Measurements from ENCODE around the gene ATP9A. TPM values are rescaled to one million over a fixed set of nuclear protein-coding genes. Genes with fewer than 3 reads are reported as not detected.
A peak's percentile ranks its signal among the peaks of the same experiment; 100 is the strongest.

The ATP9A gene
- total RNA-seq, 5 donors from 2014 or later (not counting 1 experiment from before 2014, with no cell fraction given): 0.44 to 0.85 (median 0.72) TPM

- no peaks in the 10 kb centered on the region for H3K36me3 Mint-ChIP-seq
- peaks cover 11 to 28% of the 10 kb centered on the region in 2 donors for H3K27me3 Mint-ChIP-seq
- Histone ChIP-seq H3K27me3 (replicated peaks in 1 of 2; ENCODE audit: control insufficient read depth in 2 of 2, extremely low read depth in 1 of 2, insufficient read depth in 2 of 2, low read length in 1 of 2) (peaks cover 0 to 12% of the 10 kb centered on the region in 2 experiments), H3K9me3 (no peaks in the 10 kb centered on the region), H3K27ac (ENCODE audit: low read length) (no peak overlapping the region), H3K4me3 (ENCODE audit: control insufficient read depth in 1 of 2, extremely low read depth in 1 of 2, low read length in 1 of 2) (no peak overlapping the region), H3K4me1 (ENCODE audit: control insufficient read depth in 1 of 2, extremely low read depth in 1 of 2, insufficient read depth in 2 of 2, low read length in 2 of 2) (peaks cover 0 to 3% of the 10 kb centered on the region in 2 experiments), H3K36me3 (ENCODE audit: control insufficient read depth in 2 of 2, extremely low read depth in 1 of 2, insufficient read depth in 1 of 2, low read length in 1 of 2) (no peaks in the 10 kb centered on the region)
- peaks cover 10 to 21% (median 17%) of the 10 kb centered on the region in 3 donors for H3K4me1 Mint-ChIP-seq
- POLR2A ChIA-PET: no interaction called here
- H3K4me3 Mint-ChIP-seq: peak overlapping the region in 1 of 3 donors; percentile 13
- DNase-seq: no peak
- ATAC-seq (replicated peaks in 1 of 4): no peak
- H3K9me3 Mint-ChIP-seq: no peaks in the 10 kb centered on the region
- H3K27ac Mint-ChIP-seq: no peak overlapping the region
- WGBS (ENCODE audit: insufficient coverage): no CpG with 5 or more reads among the region's 2 CpGs
- CTCF ChIA-PET: no interaction called here
Observed at GRCh38 chr20:51696304-51697071, 71.7 kb downstream of the ATP9A start.

GRCh38 chr20:51695574-51696303, 72.5 kb downstream of the ATP9A start:
- CTCF ChIA-PET: no interaction called here
- H3K36me3 Mint-ChIP-seq: no peaks in the 10 kb centered on the region
- Histone ChIP-seq H3K27ac (ENCODE audit: low read length) (no peak overlapping the region), H3K4me3 (ENCODE audit: control insufficient read depth in 1 of 2, extremely low read depth in 1 of 2, low read length in 1 of 2) (no peak overlapping the region), H3K36me3 (ENCODE audit: control insufficient read depth in 2 of 2, extremely low read depth in 1 of 2, insufficient read depth in 1 of 2, low read length in 1 of 2) (no peaks in the 10 kb centered on the region), H3K9me3 (no peaks in the 10 kb centered on the region), H3K4me1 (ENCODE audit: control insufficient read depth in 1 of 2, extremely low read depth in 1 of 2, insufficient read depth in 2 of 2, low read length in 2 of 2) (peaks cover 0 to 3% of the 10 kb centered on the region in 2 experiments), H3K27me3 (replicated peaks in 1 of 2; ENCODE audit: control insufficient read depth in 2 of 2, extremely low read depth in 1 of 2, insufficient read depth in 2 of 2, low read length in 1 of 2) (peaks cover 0 to 12% of the 10 kb centered on the region in 2 experiments)
- H3K4me1 Mint-ChIP-seq: peaks cover 10 to 21% (median 17%) of the 10 kb centered on the region in 3 donors
- no peak overlapping the region for H3K27ac Mint-ChIP-seq
- ATAC-seq (replicated peaks in 1 of 4) (no peak), DNase-seq (no peak)
- no peak overlapping the region for H3K4me3 Mint-ChIP-seq
- H3K27me3 Mint-ChIP-seq: peaks cover 11 to 26% of the 10 kb centered on the region in 2 donors
- POLR2A ChIA-PET: no interaction called here
- WGBS (ENCODE audit: insufficient coverage): 15% methylated on average over 2 of the region's 14 CpGs
- no peaks in the 10 kb centered on the region for H3K9me3 Mint-ChIP-seq

GRCh38 chr20:51692806-51693400, 75.3 kb downstream of the ATP9A start:
- Histone ChIP-seq H3K27me3 (replicated peaks in 1 of 2; ENCODE audit: control insufficient read depth in 2 of 2, extremely low read depth in 1 of 2, insufficient read depth in 2 of 2, low read length in 1 of 2) (peaks cover 0 to 15% of the 10 kb centered on the region in 2 experiments), H3K36me3 (ENCODE audit: control insufficient read depth in 2 of 2, extremely low read depth in 1 of 2, insufficient read depth in 1 of 2, low read length in 1 of 2) (no peaks in the 10 kb centered on the region), H3K27ac (ENCODE audit: low read length) (no peak overlapping the region), H3K4me1 (ENCODE audit: control insufficient read depth in 1 of 2, extremely low read depth in 1 of 2, insufficient read depth in 2 of 2, low read length in 2 of 2) (peaks cover 0 to 3% of the 10 kb centered on the region in 2 experiments), H3K4me3 (ENCODE audit: control insufficient read depth in 1 of 2, extremely low read depth in 1 of 2, low read length in 1 of 2) (no peak overlapping the region), H3K9me3 (no peaks in the 10 kb centered on the region)
- DNase-seq (no peak), ATAC-seq (replicated peaks in 1 of 4) (no peak)
- ChIA-PET CTCF (no interaction called here), POLR2A (no interaction called here)
- WGBS (ENCODE audit: insufficient coverage): 93% methylated on average over 10 of the region's 13 CpGs
- H3K36me3 Mint-ChIP-seq: no peaks in the 10 kb centered on the region
- H3K4me1 Mint-ChIP-seq: peaks cover 10 to 21% (median 17%) of the 10 kb centered on the region in 3 donors
- no peak overlapping the region for H3K4me3 Mint-ChIP-seq
- peaks cover 11 to 27% of the 10 kb centered on the region in 2 donors for H3K27me3 Mint-ChIP-seq
- H3K27ac Mint-ChIP-seq: no peak overlapping the region
- H3K9me3 Mint-ChIP-seq: no peaks in the 10 kb centered on the region

- Mint-ChIP-seq H3K27me3 (peaks cover 6 to 27% of the 10 kb centered on the region in 2 donors), H3K27ac (no peak overlapping the region), H3K9me3 (no peaks in the 10 kb centered on the region), H3K4me3 (no peak overlapping the region), H3K36me3 (no peaks in the 10 kb centered on the region), H3K4me1 (peaks cover 10 to 15% (median 14%) of the 10 kb centered on the region in 3 donors)
- POLR2A ChIA-PET: no interaction called here
- Histone ChIP-seq H3K4me1 (ENCODE audit: control insufficient read depth in 1 of 2, extremely low read depth in 1 of 2, insufficient read depth in 2 of 2, low read length in 2 of 2) (peaks cover 0 to 3% of the 10 kb centered on the region in 2 experiments), H3K9me3 (no peaks in the 10 kb centered on the region), H3K36me3 (ENCODE audit: control insufficient read depth in 2 of 2, extremely low read depth in 1 of 2, insufficient read depth in 1 of 2, low read length in 1 of 2) (no peaks in the 10 kb centered on the region), H3K27me3 (replicated peaks in 1 of 2; ENCODE audit: control insufficient read depth in 2 of 2, extremely low read depth in 1 of 2, insufficient read depth in 2 of 2, low read length in 1 of 2) (peaks cover 0 to 15% of the 10 kb centered on the region in 2 experiments), H3K4me3 (ENCODE audit: control insufficient read depth in 1 of 2, extremely low read depth in 1 of 2, low read length in 1 of 2) (no peak overlapping the region), H3K27ac (ENCODE audit: low read length) (no peak overlapping the region)
- DNase-seq (no peak), ATAC-seq (replicated peaks in 1 of 4) (no peak)
- CTCF ChIA-PET: no interaction called here
- WGBS (ENCODE audit: insufficient coverage): no CpG with 5 or more reads among the region's 3 CpGs
Observed at GRCh38 chr20:51691703-51692102, 76.5 kb downstream of the ATP9A start.

- DNase-seq (no peak), ATAC-seq (replicated peaks in 1 of 4) (no peak)
- H3K36me3 Mint-ChIP-seq: no peaks in the 10 kb centered on the region
- no peak overlapping the region for H3K27ac Mint-ChIP-seq
- POLR2A ChIA-PET: no interaction called here
- Histone ChIP-seq H3K4me3 (ENCODE audit: control insufficient read depth in 1 of 2, extremely low read depth in 1 of 2, low read length in 1 of 2) (no peak overlapping the region), H3K27ac (ENCODE audit: low read length) (no peak overlapping the region), H3K9me3 (no peaks in the 10 kb centered on the region), H3K4me1 (ENCODE audit: control insufficient read depth in 1 of 2, extremely low read depth in 1 of 2, insufficient read depth in 2 of 2, low read length in 2 of 2) (no peaks in the 10 kb centered on the region), H3K27me3 (replicated peaks in 1 of 2; ENCODE audit: control insufficient read depth in 2 of 2, extremely low read depth in 1 of 2, insufficient read depth in 2 of 2, low read length in 1 of 2) (peaks cover 0 to 9% of the 10 kb centered on the region in 2 experiments), H3K36me3 (ENCODE audit: control insufficient read depth in 2 of 2, extremely low read depth in 1 of 2, insufficient read depth in 1 of 2, low read length in 1 of 2) (no peaks in the 10 kb centered on the region)
- H3K9me3 Mint-ChIP-seq: no peaks in the 10 kb centered on the region
- CTCF ChIA-PET: no interaction called here
- WGBS (ENCODE audit: insufficient coverage): 85% methylated on average over 10 of the region's 19 CpGs
- no peaks in the 10 kb centered on the region for H3K4me1 Mint-ChIP-seq
- no peak overlapping the region for H3K4me3 Mint-ChIP-seq
- H3K27me3 Mint-ChIP-seq: peaks cover 0 to 17% of the 10 kb centered on the region in 2 donors
Observed at GRCh38 chr20:51688600-51689244, 79.5 kb downstream of the ATP9A start.

- Histone ChIP-seq H3K9me3 (no peaks in the 10 kb centered on the region), H3K27ac (ENCODE audit: low read length) (no peak overlapping the region), H3K4me1 (ENCODE audit: control insufficient read depth in 1 of 2, extremely low read depth in 1 of 2, insufficient read depth in 2 of 2, low read length in 2 of 2) (no peaks in the 10 kb centered on the region), H3K4me3 (ENCODE audit: control insufficient read depth in 1 of 2, extremely low read depth in 1 of 2, low read length in 1 of 2) (no peak overlapping the region), H3K36me3 (ENCODE audit: control insufficient read depth in 2 of 2, extremely low read depth in 1 of 2, insufficient read depth in 1 of 2, low read length in 1 of 2) (no peaks in the 10 kb centered on the region), H3K27me3 (replicated peaks in 1 of 2; ENCODE audit: control insufficient read depth in 2 of 2, extremely low read depth in 1 of 2, insufficient read depth in 2 of 2, low read length in 1 of 2) (peaks cover 0 to 3% of the 10 kb centered on the region in 2 experiments)
- POLR2A ChIA-PET: no interaction called here
- no peak for ATAC-seq (replicated peaks in 1 of 4)
- DNase-seq: no peak
- H3K27me3 Mint-ChIP-seq: peaks cover 0 to 11% of the 10 kb centered on the region in 2 donors
- H3K4me3 Mint-ChIP-seq: no peak overlapping the region
- H3K27ac Mint-ChIP-seq: no peak overlapping the region
- H3K4me1 Mint-ChIP-seq: no peaks in the 10 kb centered on the region
- no peaks in the 10 kb centered on the region for H3K36me3 Mint-ChIP-seq
- H3K9me3 Mint-ChIP-seq: no peaks in the 10 kb centered on the region
- CTCF ChIA-PET: no interaction called here
- WGBS (ENCODE audit: insufficient coverage): 67% methylated on average over 1 of the region's 3 CpGs
Observed at GRCh38 chr20:51687630-51688029, 80.6 kb downstream of the ATP9A start.
